Stimulated activated CD4-positive, alpha-beta T cell treated with anti-CD3 and anti-CD28 coated beads, Interleukin-12 subunit alpha, Interleukin-12 subunit beta, amount 100 ng/mL, for 24 hours (primary cell): ENCODE measurements around the gene OR51B2.
"Not testable (repeated sequence)": the region's sequence is repeated elsewhere in the genome, so short reads cannot be mapped to it uniquely, and the experiment has no call there.

ENCODE experiments used
- DNase-seq, 2 experiments: peaks; one replicate each; pipeline ENCODE4 v3.0.0-alpha.2; 2020; ENCODE audit warnings: low read depth in 2 of 2

OR51B2 gene

GRCh38 chr11:5310423-5310822, 13.7 kb downstream of the OR51B2 start:
- DNase-seq, result no peak

DNA sequence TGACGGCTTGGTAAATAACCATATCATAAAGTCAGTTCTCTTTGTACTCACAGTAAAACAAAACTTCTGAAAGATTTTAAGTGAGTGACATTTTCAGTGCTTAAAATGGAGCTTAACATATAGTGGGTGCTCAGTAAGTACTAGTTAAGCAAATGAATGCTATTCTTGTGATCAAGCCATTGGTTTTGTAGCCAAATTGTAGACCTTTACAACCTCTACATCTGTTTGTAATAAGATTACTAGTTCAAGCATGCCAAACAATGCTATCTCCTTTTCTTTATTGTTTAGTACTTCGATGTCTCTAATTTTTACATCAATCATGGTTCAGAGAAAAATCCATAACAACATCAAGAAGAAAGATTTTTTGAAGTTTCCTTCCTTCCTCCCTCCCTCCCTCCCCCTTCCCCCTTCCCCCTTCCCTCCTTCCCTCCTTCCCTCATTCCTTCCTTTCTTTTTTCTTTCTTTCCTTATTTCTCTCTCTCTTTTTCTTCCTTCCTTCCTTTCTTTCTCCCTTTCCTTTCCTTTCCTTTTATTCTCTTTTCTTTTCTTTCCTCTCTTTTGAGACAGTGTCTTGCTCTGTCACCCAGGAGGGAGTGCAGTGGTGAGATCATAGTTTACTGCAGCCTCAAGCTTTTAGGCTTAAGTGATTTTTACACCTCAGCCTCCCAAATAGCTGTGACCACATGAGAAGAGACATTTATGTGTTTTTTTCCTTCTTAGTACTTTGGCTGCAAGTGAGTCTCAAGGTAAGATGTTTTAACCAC, 16.7 kb downstream of the OR51B2 start:
- DNase-seq, result no peak

GRCh38 chr11:5304046-5304445, 20.1 kb downstream of the OR51B2 start:
- no peak for DNase-seq

DNA sequence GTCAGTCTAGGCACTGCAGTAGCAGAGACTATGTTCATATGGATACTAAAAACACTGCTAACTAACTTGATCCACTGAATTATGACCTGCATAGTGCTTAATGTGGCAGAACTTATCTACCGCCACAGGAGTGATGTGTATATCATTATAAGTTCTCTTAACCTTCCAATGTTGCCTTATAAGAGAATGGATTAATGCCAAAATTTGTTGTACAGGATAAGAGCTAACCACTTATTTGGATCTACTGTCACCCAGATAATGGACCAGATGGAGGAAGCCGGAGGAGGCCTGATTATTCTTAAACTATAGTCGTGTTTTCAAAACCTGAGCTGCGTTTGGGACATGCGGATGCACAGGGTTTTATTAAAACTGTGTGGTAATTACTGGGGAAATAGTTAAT, 20.5 kb downstream of the OR51B2 start:
- no peak for DNase-seq

GRCh38 chr11:5301846-5302245, 22.3 kb downstream of the OR51B2 start, which contains the start of gene OR51B4:
Gene OR51B4 (minus strand): TSS chr11:5301946. CDS start chr11:5301946, 0 bp downstream.
- no peak for DNase-seq

- DNase-seq, result no peak
Observed at GRCh38 chr11:5300251-5300650, 23.8 kb downstream of the OR51B2 start.

GRCh38 chr11:5298451-5298850, 25.6 kb downstream of the OR51B2 start:
- DNase-seq, result no peak

DNA sequence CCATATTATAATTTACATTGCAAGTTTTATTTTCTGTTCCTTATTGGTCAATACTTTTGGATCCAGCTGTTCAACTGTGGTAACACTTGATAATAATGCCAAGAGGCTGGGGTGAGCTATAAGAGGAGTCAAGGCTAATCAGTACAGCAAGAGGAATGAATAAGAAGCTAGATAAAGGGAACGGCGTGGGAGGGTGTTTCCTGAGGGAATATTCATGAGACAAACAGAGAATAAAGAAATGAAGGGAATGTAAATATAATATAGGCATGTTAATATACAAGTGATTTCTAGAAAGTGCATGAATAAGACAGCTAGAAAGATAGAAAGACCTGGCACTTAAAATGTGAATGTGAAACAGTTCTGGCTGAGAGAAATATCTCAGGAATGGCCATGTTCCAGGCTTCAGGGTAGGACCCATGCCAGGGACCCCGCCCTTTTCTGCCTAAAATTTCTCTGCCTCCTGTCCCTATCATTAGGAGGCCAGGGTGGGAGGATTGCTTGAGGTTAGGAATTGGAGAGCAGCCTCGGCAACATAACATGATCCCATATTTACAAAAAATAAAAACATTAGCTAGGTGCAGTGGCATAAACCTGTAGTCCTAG, 26.3 kb downstream of the OR51B2 start:
- DNase-seq, result no peak

DNA sequence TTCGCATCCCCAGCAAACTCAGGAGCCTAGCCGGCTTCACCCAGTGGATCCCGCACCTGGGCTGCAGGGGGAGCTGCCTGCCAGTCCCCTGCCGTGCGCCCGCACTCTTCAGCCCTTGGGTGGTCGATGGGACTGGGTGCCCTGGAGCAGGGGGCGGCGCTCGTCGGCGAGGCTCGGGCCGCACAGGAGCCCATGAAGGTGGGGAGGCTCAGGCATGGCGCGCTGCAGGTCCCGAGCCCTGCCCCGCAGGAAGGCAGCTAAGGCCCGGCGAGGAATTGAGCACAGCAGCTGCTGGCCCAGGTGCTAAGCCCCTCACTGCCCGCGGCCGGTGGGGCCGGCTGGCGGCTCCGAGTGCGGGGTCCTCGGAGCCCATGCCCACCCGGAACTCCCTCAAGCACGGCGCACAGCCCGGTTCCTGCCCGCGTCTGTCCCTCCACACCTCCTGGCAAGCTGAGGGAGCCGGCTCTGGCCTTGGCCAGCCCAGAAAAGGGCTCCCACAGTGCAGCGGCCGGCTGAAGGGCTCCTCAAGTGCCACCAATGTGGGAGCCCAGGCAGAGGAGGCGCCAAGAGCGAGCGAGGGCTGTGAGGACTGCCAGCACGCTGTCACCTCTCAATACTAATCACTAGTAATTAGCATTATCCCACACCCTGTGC, 29.6 kb downstream of the OR51B2 start:
- not testable (repeated sequence) for DNase-seq

DNA sequence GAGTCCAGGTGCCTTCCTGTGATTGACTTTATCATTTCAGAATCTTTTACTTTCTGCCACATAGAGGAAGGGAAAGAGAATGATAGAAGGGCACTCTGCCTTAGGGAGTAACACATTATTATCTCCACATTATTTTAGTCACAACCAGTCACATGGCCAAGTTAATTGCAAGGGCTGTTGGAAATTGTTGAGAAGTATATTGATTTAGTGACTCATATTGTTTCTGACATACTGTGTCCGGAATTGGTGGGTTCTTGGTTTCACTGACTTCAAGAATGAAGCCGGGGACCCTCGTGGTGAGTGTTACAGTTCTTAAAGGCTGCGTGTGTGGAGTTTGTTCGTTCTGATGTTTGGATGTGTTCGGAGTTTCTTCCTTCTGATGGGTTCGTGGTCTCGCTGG, 31.1 kb downstream of the OR51B2 start:
- DNase-seq, result no peak

- no peak for DNase-seq
Observed at GRCh38 chr11:5291207-5291838, 32.8 kb downstream of the OR51B2 start.

- DNase-seq, result no peak
Observed at GRCh38 chr11:5290106-5290505, 34.0 kb downstream of the OR51B2 start.

DNA sequence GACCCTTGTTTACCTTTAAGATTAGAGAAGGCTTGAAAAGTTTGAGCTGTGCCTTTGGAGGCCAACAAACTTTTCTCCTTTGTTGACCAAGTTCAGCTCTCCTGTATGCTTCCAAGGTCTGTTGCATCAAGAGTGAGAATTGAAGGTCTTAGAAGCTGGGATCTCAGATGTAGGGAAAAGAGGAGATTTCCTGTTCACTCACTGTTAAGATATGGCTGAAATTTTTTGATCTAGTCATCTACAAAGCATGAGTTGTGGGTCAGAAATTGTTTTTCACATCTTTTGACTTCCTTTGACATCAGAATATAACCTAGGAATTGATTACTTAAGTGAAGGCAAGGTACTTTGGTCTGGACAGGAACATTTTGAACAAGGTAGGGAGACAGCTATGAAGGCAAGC, 34.4 kb downstream of the OR51B2 start:
- DNase-seq, result no peak

- no peak for DNase-seq
Observed at GRCh38 chr11:5288906-5289550, 35.1 kb downstream of the OR51B2 start.

DNA sequence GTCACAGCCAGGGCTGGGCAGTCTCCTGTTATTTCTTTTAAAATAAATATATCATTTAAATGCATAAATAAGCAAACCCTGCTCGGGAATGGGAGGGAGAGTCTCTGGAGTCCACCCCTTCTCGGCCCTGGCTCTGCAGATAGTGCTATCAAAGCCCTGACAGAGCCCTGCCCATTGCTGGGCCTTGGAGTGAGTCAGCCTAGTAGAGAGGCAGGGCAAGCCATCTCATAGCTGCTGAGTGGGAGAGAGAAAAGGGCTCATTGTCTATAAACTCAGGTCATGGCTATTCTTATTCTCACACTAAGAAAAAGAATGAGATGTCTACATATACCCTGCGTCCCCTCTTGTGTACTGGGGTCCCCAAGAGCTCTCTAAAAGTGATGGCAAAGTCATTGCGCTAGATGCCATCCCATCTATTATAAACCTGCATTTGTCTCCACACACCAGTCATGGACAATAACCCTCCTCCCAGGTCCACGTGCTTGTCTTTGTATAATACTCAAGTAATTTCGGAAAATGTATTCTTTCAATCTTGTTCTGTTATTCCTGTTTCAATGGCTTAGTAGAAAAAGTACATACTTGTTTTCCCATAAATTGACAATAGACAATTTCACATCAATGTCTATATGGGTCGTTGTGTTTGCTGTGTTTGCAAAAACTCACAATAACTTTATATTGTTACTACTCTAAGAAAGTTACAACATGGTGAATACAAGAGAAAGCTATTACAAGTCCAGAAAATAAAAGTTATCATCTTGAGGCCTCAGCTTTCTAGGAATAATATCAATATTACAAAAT, 35.8 kb downstream of the OR51B2 start:
- no peak for DNase-seq

GRCh38 chr11:5286901-5287300, 37.2 kb downstream of the OR51B2 start:
- no peak for DNase-seq

DNA sequence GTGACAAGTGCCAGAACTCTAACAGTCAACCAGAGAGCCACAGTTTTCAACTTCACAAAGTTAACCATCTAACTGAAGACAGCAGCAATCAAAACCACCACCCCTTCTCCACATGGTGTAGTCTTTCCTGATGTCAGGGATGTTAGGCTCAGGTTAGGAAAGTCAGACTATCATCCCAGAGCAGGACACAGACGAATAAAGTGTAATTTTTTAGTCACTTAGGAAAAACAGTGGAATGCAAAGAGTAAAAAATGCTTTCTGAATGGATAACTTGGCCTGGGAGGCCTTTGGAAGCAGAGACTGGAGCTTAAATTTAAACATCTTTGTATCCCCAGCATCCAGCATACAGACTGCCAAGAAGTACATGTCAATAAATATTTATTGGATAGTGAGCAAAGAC, 37.7 kb downstream of the OR51B2 start:
- no peak for DNase-seq

DNA sequence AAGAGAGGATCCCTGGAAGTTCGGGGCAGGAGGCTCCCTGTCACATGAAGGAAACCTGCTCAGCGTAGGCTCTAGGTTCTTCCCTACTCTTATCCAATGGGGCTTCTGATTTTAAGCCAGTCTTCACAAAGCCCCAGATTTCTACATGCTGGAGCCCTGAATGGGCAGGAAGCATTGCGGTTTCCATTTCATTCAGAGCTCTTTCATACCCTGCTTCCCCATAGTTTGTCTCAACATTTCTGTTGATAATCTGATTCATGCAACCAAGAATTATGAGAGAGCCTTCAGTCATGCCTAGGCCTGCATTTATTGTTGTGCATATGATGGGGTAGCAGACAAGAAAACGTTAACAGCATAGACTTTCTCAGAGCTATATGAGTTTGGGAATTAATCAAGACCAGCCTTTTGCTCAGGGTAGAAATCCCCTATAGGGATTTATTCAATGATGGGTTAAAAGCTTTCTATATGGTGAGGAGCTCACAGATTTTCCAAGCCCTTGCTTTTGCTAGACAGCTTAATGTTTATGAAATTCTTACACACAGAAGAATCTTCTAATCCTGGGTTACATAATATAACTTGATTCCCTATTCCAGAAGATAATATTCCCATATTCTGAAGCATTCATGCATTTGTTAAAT, 38.3 kb downstream of the OR51B2 start:
- no peak for DNase-seq

- no peak for DNase-seq
Observed at GRCh38 chr11:5284637-5285036, 39.5 kb downstream of the OR51B2 start.

- DNase-seq, result no peak
Observed at GRCh38 chr11:5283882-5284281, 40.2 kb downstream of the OR51B2 start.

DNA sequence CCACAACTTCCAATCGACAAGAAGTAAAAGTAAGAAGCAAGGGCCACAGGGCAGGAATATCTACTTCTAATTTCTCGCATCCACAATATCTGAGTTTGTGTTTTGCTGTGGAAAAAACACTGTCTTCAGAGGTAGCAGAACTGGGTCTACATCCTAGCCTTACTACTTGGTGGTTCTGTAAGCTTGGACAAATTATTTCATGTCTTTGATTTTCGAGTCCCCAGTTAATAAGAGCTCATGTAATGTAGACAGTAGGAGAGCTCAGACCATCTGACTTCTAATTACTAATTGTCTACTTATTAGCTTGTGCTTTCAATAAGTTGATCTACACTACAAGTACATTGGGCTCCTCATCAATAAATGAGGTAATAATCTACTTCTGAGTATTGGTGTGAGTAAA, 41.0 kb downstream of the OR51B2 start:
- DNase-seq, result no peak
